ENCODE measurements around the gene NPAS1.

DNA sequence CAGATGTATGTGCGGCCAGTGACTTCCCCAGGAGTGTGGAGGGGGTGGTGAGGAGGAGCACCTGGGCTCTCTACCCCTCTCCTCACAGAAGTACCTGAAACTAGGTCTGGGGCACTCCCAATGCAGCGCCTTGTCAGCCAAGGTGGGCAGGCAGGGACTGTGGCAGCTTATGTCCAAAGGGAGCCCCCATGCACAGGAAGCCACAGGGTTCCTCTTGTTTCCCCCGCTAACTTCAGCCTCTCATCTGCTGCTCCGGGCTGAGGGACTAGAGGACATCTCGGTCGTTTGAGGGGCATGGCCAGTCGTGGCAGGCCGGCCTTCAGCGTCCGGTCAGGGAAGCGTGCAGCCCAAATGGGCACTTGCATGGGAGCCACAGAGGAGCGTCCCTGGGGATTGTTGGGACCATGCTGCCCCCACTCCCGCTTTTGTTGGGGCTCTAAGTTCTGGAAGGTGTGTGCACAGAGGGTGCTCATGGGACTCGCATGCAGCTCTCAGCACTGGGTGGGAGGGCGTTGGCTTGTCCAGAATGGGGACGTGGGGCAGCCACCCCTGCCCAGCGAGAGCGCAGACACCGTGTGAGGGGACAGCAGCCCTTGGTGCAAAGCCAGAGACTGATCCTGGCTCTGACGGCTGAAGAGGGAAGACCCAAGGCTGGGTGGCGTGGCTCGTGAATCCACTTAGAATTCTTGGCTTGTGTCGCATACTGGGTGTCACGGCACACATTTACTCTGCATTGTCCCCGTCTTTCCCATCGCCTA lies 16.6 kb upstream of the NPAS1 start:
- TF ChIP-seq, protein P1, sequence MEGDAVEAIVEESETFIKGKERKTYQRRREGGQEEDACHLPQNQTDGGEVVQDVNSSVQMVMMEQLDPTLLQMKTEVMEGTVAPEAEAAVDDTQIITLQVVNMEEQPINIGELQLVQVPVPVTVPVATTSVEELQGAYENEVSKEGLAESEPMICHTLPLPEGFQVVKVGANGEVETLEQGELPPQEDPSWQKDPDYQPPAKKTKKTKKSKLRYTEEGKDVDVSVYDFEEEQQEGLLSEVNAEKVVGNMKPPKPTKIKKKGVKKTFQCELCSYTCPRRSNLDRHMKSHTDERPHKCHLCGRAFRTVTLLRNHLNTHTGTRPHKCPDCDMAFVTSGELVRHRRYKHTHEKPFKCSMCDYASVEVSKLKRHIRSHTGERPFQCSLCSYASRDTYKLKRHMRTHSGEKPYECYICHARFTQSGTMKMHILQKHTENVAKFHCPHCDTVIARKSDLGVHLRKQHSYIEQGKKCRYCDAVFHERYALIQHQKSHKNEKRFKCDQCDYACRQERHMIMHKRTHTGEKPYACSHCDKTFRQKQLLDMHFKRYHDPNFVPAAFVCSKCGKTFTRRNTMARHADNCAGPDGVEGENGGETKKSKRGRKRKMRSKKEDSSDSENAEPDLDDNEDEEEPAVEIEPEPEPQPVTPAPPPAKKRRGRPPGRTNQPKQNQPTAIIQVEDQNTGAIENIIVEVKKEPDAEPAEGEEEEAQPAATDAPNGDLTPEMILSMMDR (IDR thresholded peaks at IDR 0.05), result no peak
- no peak for TF ChIP-seq ZFX (IDR thresholded peaks at IDR 0.05; ENCODE audit: borderline replicate concordance)

Measured in 22Rv1 (cell line).